Kidney tubule cell (primary cell): ENCODE results near the gene ORMDL3.
"Not testable (repeated sequence)": the region's sequence is repeated elsewhere in the genome, so short reads cannot be mapped to it uniquely, and the experiment has no call there.

Experiments used
- DNase-seq: peaks from one replicate; pipeline ENCODE4 v3.0.0-alpha.2; 2018; ENCODE audit warnings: low spot score

The ORMDL3 gene

GRCh38 chr17:39949028-39949427 is 21.6 kb upstream of the ORMDL3 start:
- DNase-seq: peak; percentile 52

GRCh38 chr17:39948489-39948828 is 21.1 kb upstream of the ORMDL3 start:
- DNase-seq: not testable (repeated sequence)

GRCh38 chr17:39946551-39947330 is 19.3 kb upstream of the ORMDL3 start:
- no peak for DNase-seq

GRCh38 chr17:39944393-39944711 is 17.0 kb upstream of the ORMDL3 start:
- DNase-seq: no peak

GRCh38 chr17:39943702-39944392 is 16.4 kb upstream of the ORMDL3 start:
- DNase-seq: no peak

GRCh38 chr17:39939588-39940419 is 12.4 kb upstream of the ORMDL3 start:
- peak; percentile 89 for DNase-seq

- no peak for DNase-seq
These were observed 11.7 kb upstream of the ORMDL3 start for GRCh38 chr17:39939106-39939505.

- DNase-seq: peak; percentile 18
These were observed 10.9 kb upstream of the ORMDL3 start for GRCh38 chr17:39938140-39938869.

GRCh38 chr17:39937447-39937846 is 10.0 kb upstream of the ORMDL3 start:
- peak; percentile 35 for DNase-seq

- DNase-seq: no peak
These were observed 8.5 kb upstream of the ORMDL3 start for GRCh38 chr17:39935909-39936308.

- no peak for DNase-seq
These were observed 6.9 kb upstream of the ORMDL3 start for GRCh38 chr17:39934324-39934723.

GRCh38 chr17:39933912-39934311 is 6.5 kb upstream of the ORMDL3 start:
- DNase-seq: no peak

GRCh38 chr17:39929646-39930407 is 2.4 kb upstream of the ORMDL3 start:
- DNase-seq: peak; percentile 73

GRCh38 chr17:39928858-39929645 is 1.7 kb upstream of the ORMDL3 start:
- DNase-seq: peak; percentile 95

- DNase-seq: peak; percentile 66
These were observed 792 bp upstream of the ORMDL3 start for GRCh38 chr17:39927929-39928857.

GRCh38 chr17:39926588-39927100 is 757 bp downstream of the ORMDL3 start:
- DNase-seq: peak; percentile 37

GRCh38 chr17:39926135-39926587 is 1.2 kb downstream of the ORMDL3 start:
- no peak for DNase-seq

- no peak for DNase-seq
These were observed 1.9 kb downstream of the ORMDL3 start for GRCh38 chr17:39925282-39926134.
